Non-pigmented ciliary epithelial cell (primary cell): ENCODE measurements around the gene TLR10.

Experiments
- DNase-seq: peaks from one replicate; pipeline ENCODE4 v3.0.0-alpha.2; 2010; ENCODE audit warnings: low read depth

The TLR10 gene

DNA sequence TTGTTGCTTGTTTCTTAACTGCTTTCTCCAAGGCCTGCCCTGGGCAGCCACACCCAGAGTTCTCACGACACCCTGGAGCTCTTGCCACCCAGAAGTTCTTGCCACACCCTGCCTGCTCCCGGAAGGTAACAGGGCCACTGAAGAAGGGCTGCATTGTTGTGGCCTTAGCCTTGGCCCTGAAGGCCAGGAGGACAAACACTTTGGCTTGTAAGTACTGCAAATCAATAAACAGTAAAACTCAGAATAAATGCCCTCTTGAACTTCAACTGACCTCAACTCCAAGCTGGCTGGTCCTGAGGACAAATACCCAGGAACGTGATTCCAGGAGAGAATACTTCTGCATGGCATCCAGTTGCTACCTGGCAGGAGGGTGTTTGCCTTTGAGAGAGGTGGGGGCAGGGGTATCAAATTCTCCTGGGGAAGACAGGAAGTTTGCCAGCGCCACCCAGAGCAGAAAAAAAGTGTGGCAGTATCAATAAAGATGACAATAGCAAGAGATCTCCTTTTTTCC lies 54.1 kb downstream of the TLR10 start:
- no peak for DNase-seq

DNA sequence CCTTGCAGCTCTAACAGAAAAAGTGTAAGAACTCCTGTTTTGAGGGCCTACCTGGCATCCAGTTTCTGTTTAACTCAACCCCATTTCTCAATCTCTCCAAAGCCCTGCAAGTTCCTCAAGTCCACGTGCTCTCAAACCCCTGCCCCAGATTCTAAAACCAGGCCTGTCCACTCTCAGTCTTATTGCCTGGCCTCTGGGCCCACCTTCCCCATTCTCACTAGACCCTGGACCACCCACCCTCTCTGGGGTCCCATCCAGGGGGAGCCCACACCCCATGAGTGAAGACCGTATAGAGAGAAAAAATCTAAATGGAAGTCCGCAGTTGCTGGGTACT lies 58.3 kb downstream of the TLR10 start:
- DNase-seq: no peak

DNA sequence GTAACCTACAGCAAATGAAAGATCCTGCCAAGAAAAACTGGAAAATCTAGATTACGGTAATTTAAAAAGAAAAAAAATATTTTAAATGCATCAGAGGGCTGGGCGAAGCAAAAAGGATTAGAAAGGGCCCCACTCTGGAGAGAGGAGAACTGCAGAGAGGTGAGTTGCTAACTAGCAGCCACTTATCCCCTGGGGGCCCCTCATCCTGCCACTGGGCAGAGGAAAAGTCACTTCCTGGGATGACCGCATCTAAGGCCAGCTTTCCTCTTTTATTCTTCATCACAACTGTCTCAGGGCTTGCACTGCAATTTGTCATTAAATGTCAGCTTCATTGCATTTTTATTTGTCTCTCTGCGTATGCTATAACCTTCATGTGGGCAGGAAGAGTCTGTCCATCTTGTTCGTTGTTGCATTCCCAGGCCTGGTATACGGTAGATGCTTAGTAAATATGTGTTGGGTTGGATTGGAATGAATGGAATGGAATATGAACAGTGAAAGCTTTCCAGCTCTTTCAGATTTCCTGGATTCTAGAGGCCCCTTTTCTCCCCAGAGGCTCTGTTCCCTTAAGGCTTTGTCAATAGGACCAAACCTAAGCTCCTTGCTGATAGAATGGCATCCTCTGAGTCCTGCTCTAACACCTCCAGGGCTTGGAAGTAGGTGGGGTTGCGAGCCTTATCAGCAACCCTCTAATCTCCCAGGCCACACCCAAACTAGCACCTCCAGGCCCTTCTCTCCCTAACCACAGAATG lies 58.9 kb downstream of the TLR10 start:
- no peak for DNase-seq

DNA sequence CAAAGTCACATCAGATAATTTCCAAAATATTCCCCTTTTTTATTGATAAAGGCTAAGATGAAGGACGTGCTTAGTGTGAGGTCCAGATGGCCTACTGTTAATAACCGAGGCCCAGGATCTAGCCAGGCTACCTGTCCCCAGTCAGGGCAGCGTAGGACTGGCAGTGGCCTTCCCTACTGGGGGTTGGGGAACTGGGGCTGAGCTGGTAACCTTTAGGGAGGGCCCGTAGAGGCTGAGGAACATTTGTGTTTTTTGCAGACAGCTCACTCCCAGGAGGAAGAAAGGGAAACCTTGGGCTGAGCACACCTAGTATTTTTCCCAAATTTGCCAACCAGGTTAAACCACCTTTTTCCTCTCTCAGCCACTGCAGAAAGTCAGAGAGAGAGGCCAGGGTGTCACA lies 59.7 kb downstream of the TLR10 start:
- DNase-seq: no peak
